Heart left ventricle (tissue), 13 donors: ENCODE measurements around the gene LILRA2.

Experiments
- POLR2A ChIP-seq, 2 donors: fragments of 450-650 bp; IDR thresholded peaks; one replicate each; pipeline ENCODE4 v1.6.1; 2017; ENCODE audit warnings: antibody characterized with exemption in 2 of 2, mild to moderate bottlenecking in 2 of 2, moderate library complexity in 2 of 2
- TF ChIP-seq, protein P1 (sequence below), 12 donors: fragments of 200-600 bp; sonication (generic) in 4 of 12; IDR thresholded peaks; one replicate each; pipeline versions ENCODE4 v1.5.0 to v1.8.0; 2018 to 2022; ENCODE audit warnings: antibody characterized with exemption in 12 of 12, mild to moderate bottlenecking in 5 of 12
- donor health status: ischemic (EF 13 %, LVEDD 7.1; RV severe dilation, severe dysfunction).
- donor health status: DM: no; HTN: yes; CAD: no.
- donor health status: DM: no; HTN: no; CAD: no.
- donor health status: ischemic (EF 25% LVEDD 6.9; RV normal size, moderate dysfunction).
- donor health status: ischemic (EF 25% LVEDD 5.7; RV mildly dilated, moderate dysfunction).
- donor health status: ischemic (EF 35%, LVEDD 5.7; RV mildly dilated, moderate dysfunction).
- donor health status: nonischemic (EF 11% LVEDD 7.7; RV severe dilation, severe dysfunction).
- donor health status: DM: yes; HTN: yes; CAD: no.
- donor health status: PGD.
- donor health status: ischemic (EF 29% LVEDD 5.4; RV normal size, mild dysfunction).
- donor health status: nonischemic (EF 23%, LVEDD 6.1; RV moderate dilation, normal function).

DNA sequence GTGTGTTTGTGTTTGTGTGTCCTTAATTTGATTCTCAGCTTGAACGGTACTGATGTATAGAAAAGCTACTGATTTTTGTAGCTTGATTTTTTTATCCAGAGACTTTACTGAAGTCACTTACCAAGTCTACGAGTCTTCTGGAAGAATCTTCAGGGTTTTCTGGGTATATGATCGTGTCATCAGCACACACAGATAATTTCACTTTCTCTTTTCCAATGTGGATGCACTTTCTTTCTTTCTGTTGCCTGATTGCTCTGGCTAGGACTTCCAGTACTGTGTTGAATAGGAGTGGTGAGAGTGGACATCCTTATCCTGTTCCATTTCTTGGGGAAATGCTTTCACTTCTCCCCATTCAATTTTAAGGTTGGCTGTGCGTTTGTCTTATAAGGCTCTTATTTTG, 48.8 kb downstream of the LILRA2 start:
- TF ChIP-seq, protein P1, sequence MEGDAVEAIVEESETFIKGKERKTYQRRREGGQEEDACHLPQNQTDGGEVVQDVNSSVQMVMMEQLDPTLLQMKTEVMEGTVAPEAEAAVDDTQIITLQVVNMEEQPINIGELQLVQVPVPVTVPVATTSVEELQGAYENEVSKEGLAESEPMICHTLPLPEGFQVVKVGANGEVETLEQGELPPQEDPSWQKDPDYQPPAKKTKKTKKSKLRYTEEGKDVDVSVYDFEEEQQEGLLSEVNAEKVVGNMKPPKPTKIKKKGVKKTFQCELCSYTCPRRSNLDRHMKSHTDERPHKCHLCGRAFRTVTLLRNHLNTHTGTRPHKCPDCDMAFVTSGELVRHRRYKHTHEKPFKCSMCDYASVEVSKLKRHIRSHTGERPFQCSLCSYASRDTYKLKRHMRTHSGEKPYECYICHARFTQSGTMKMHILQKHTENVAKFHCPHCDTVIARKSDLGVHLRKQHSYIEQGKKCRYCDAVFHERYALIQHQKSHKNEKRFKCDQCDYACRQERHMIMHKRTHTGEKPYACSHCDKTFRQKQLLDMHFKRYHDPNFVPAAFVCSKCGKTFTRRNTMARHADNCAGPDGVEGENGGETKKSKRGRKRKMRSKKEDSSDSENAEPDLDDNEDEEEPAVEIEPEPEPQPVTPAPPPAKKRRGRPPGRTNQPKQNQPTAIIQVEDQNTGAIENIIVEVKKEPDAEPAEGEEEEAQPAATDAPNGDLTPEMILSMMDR (IDR thresholded peaks at IDR 0.05), result no peak
- TF ChIP-seq POLR2A (IDR thresholded peaks at IDR 0.05), result no peak
